Embryonic facial prominence (tissue), 1 donor: ENCODE results near the gene FREM3.
A peak's percentile ranks its signal among the peaks of the same experiment; 100 is the strongest.

Source experiments
- DNase-seq: peaks from one replicate; pipeline ENCODE4 v3.0.0-alpha.2; 2016; ENCODE audit errors: extremely low spot score

FREM3 gene

GRCh38 chr4:143668930-143669552 is 31.4 kb downstream of the FREM3 start:
- DNase-seq: no peak

GRCh38 chr4:143667461-143667860 is 33.0 kb downstream of the FREM3 start:
- no peak for DNase-seq

GRCh38 chr4:143658336-143658735 is 42.1 kb downstream of the FREM3 start:
- DNase-seq: no peak

GRCh38 chr4:143654571-143654970 is 45.9 kb downstream of the FREM3 start:
- DNase-seq: no peak

- DNase-seq: no peak
These were observed 47.4 kb downstream of the FREM3 start for GRCh38 chr4:143653031-143653430.

- no peak for DNase-seq
These were observed 57.1 kb downstream of the FREM3 start for GRCh38 chr4:143643399-143643798.

- no peak for DNase-seq
These were observed 57.9 kb downstream of the FREM3 start for GRCh38 chr4:143642611-143643010.

- no peak for DNase-seq
These were observed 59.1 kb downstream of the FREM3 start for GRCh38 chr4:143641361-143641760.

GRCh38 chr4:143634763-143635162 is 65.7 kb downstream of the FREM3 start:
- no peak for DNase-seq

- no peak for DNase-seq
These were observed 66.6 kb downstream of the FREM3 start for GRCh38 chr4:143633833-143634232.

- peak; percentile 46 for DNase-seq
These were observed 74.2 kb downstream of the FREM3 start for GRCh38 chr4:143626134-143626911.

GRCh38 chr4:143625632-143626031 is 74.8 kb downstream of the FREM3 start:
- DNase-seq: no peak

GRCh38 chr4:143623896-143624295 is 76.6 kb downstream of the FREM3 start:
- DNase-seq: no peak

- no peak for DNase-seq
These were observed 81.7 kb downstream of the FREM3 start for GRCh38 chr4:143618811-143619210.

GRCh38 chr4:143617994-143618679 is 82.3 kb downstream of the FREM3 start:
- no peak for DNase-seq

GRCh38 chr4:143616771-143617170 is 83.7 kb downstream of the FREM3 start:
- DNase-seq: no peak

GRCh38 chr4:143609492-143609891 is 91.0 kb downstream of the FREM3 start:
- DNase-seq: no peak

- no peak for DNase-seq
These were observed 94.0 kb downstream of the FREM3 start for GRCh38 chr4:143606480-143606879.

- DNase-seq: no peak
These were observed 100.6 kb downstream of the FREM3 start for GRCh38 chr4:143599827-143600226.

GRCh38 chr4:143598816-143599215 is 101.7 kb downstream of the FREM3 start:
- no peak for DNase-seq

- no peak for DNase-seq
These were observed 103.2 kb downstream of the FREM3 start for GRCh38 chr4:143597276-143597675.

- no peak for DNase-seq
These were observed 112.8 kb downstream of the FREM3 start for GRCh38 chr4:143587703-143588102.

GRCh38 chr4:143586080-143586479 is 114.4 kb downstream of the FREM3 start:
- no peak for DNase-seq
